ENCODE measurements around the gene SSR1.

DNA sequence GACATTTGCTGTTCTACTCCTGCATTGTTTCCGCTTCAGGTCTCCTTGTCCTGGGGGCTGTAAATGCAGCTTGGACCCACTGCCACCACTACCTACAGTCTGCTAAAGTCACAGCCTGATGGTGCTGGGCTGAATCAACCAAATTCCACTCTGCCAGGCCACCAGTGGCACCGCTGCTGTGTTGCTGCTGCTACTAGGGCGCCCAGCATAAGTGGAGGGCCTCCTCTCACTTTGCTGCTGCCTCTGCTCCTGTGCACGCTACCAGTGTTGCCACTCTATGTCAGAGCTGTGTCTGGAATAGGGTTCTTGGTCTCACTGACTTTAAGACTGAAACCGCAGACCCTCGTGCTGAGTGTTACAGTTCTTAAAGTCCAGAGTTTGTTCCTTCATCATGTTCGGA lies 1.4 kb upstream of the SSR1 start:
- TF ChIP-seq, protein P1, sequence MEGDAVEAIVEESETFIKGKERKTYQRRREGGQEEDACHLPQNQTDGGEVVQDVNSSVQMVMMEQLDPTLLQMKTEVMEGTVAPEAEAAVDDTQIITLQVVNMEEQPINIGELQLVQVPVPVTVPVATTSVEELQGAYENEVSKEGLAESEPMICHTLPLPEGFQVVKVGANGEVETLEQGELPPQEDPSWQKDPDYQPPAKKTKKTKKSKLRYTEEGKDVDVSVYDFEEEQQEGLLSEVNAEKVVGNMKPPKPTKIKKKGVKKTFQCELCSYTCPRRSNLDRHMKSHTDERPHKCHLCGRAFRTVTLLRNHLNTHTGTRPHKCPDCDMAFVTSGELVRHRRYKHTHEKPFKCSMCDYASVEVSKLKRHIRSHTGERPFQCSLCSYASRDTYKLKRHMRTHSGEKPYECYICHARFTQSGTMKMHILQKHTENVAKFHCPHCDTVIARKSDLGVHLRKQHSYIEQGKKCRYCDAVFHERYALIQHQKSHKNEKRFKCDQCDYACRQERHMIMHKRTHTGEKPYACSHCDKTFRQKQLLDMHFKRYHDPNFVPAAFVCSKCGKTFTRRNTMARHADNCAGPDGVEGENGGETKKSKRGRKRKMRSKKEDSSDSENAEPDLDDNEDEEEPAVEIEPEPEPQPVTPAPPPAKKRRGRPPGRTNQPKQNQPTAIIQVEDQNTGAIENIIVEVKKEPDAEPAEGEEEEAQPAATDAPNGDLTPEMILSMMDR (IDR thresholded peaks at IDR 0.05; ENCODE audit: low read depth, low read length, poor library complexity, severe bottlenecking): no peak
- TF ChIP-seq EZH2phosphoT487 (IDR thresholded peaks at IDR 0.05; ENCODE audit: borderline replicate concordance, low read length): no peak

All from DOHH2 (cell line).